A549 (cell line): Measurements from ENCODE around the gene CAPN9. TPM values are rescaled to one million over a fixed set of nuclear protein-coding genes. Genes with fewer than 3 reads are reported as not detected.
"Not testable (repeated sequence)": the region's sequence is repeated elsewhere in the genome, so short reads cannot be mapped to it uniquely, and the experiment has no call there.

Experiments
- ATAC-seq, 2 experiments: fragments of 200-7000 bp in 1 of 2; fragments of >200 bp in 1 of 2; cut with Nextera tagmentation in 1 of 2; cut with Tn5 transposase in 1 of 2; 3 replicates each; pipeline versions ENCODE4 v1.8.0 to v1.9.1; 2018 to 2020; ENCODE audit warnings: mild to moderate bottlenecking in 1 of 2, moderate library complexity in 1 of 2
- CTCF ChIA-PET: fragments of 300-600 bp; sonication (Branson Sonifier 250); formaldehyde crosslinking; extraction: SDS; loops from one replicate; lab custom pipeline; 2021; ENCODE audit warnings: antibody characterized with exemption, inconsistent platforms; lab: Yijun Ruan, JAX
- POLR2A ChIA-PET: fragments of 350-600 bp; formaldehyde crosslinking; extraction: SDS; loops from one replicate; lab custom pipeline; 2021; ENCODE audit warnings: antibody characterized with exemption, inconsistent platforms; lab: Yijun Ruan, JAX
- DNase-seq, 2 experiments: peaks; one replicate each; pipeline versions ENCODE4 v3.0.0 to v3.0.0-alpha.2; 2011 to 2016; ENCODE audit warnings: low read depth in 1 of 2, low spot score in 1 of 2
- FAIRE-seq: peaks from 2 replicates; lab custom pipeline; 2011; peaks lifted over from hg19 to GRCh38; lab: Jason Lieb, UNC
- H3K27ac ChIP-seq, 2 experiments: fragments of >200 bp; sonication (Bioruptor Twin); formaldehyde crosslinking; 3 replicates each; pipeline ENCODE4 v1.5.1; 2016 to 2017
- H3K4me1 ChIP-seq: fragments of >200 bp; sonication (Bioruptor Twin); formaldehyde crosslinking; 3 replicates; pipeline ENCODE4 v1.6.1; 2016
- H3K4me2 ChIP-seq: fragments of >200 bp; sonication (Bioruptor Twin); formaldehyde crosslinking; 3 replicates; pipeline ENCODE4 v1.6.1; 2016
- H3K4me3 ChIP-seq: fragments of >200 bp; sonication (Bioruptor Twin); formaldehyde crosslinking; 3 replicates; pipeline ENCODE4 v1.5.1; 2016
- H3K9me3 ChIP-seq: fragments of >200 bp; sonication (Bioruptor Twin); formaldehyde crosslinking; 3 replicates; pipeline ENCODE4 v1.6.1; 2016
- BHLHE40 ChIP-seq: IDR thresholded peaks from 2 replicates; pipeline ENCODE4 v1.6.1; 2012; ENCODE audit warnings: low read depth, low read length, inconsistent platforms
- CBX2 ChIP-seq: fragments of 200-600 bp; sonication (generic); IDR thresholded peaks from 2 replicates; pipeline ENCODE4 v1.6.1; 2016; ENCODE audit warnings: low read depth, mild to moderate bottlenecking, borderline replicate concordance
- CBX8 ChIP-seq: fragments of 200-600 bp; sonication (generic); IDR thresholded peaks from 2 replicates; pipeline ENCODE4 v1.6.1; 2016
- CHD4 ChIP-seq: fragments of 200-600 bp; sonication (generic); IDR thresholded peaks from 2 replicates; pipeline ENCODE4 v1.6.1; 2016; ENCODE audit warnings: antibody characterized with exemption, mild to moderate bottlenecking, borderline replicate concordance
- FOSB ChIP-seq: fragments of 250-450 bp; sonication (Bioruptor Pico); IDR thresholded peaks from 2 replicates; pipeline ENCODE4 v1.5.0; 2020; ENCODE audit warnings: mild to moderate bottlenecking, moderate library complexity
- FOSL2 ChIP-seq, 2 experiments: fragments of 450-650 bp in 1 of 2; fragments of >200 bp in 1 of 2; sonication (Bioruptor Twin) in 1 of 2; formaldehyde crosslinking; IDR thresholded peaks; 2 replicates each; pipeline versions ENCODE4 v1.5.0 to v1.6.1; 2016 to 2020; ENCODE audit warnings: mild to moderate bottlenecking in 1 of 2, moderate library complexity in 1 of 2
- FOXS1 ChIP-seq: fragments of 250-450 bp; sonication (Bioruptor Pico); IDR thresholded peaks from 2 replicates; pipeline ENCODE4 v1.5.0; 2020; ENCODE audit warnings: mild to moderate bottlenecking, moderate library complexity
- HDAC2 ChIP-seq: fragments of 200-600 bp; sonication (generic); IDR thresholded peaks from 2 replicates; pipeline ENCODE4 v1.6.1; 2016
- HOXA7 ChIP-seq: fragments of 250-450 bp; sonication (Bioruptor Pico); IDR thresholded peaks from 2 replicates; pipeline ENCODE4 v1.5.0; 2020; ENCODE audit warnings: mild to moderate bottlenecking, moderate library complexity
- HOXB13 ChIP-seq: fragments of 250-450 bp; sonication (Bioruptor Pico); IDR thresholded peaks from 2 replicates; pipeline ENCODE4 v1.5.0; 2020; ENCODE audit warnings: low read depth, mild to moderate bottlenecking, moderate library complexity
- KDM5A ChIP-seq: fragments of 200-600 bp; sonication (generic); IDR thresholded peaks from 2 replicates; pipeline ENCODE4 v1.6.1; 2016; ENCODE audit warnings: antibody characterized with exemption, mild to moderate bottlenecking
- MAFK ChIP-seq: fragments of 450-650 bp; IDR thresholded peaks from 2 replicates; pipeline ENCODE4 v1.6.1; 2014; ENCODE audit not compliant: partially characterized antibody
- NR3C1 ChIP-seq: fragments of >200 bp; sonication (Bioruptor Twin); formaldehyde crosslinking; IDR thresholded peaks from 3 replicates; pipeline ENCODE4 v1.6.1; 2017
- POLR2A ChIP-seq: IDR thresholded peaks from 2 replicates; pipeline ENCODE4 v1.6.1; 2012; ENCODE audit warnings: mild to moderate bottlenecking, low read length
- POLR2AphosphoS2 ChIP-seq: conservative IDR thresholded peaks from 2 replicates; pipeline ENCODE4 v1.6.1; 2012; ENCODE audit warnings: low read length, improper control_type of control experiment, inconsistent platforms
- RARB ChIP-seq: fragments of 250-450 bp; sonication (Bioruptor Pico); IDR thresholded peaks from 2 replicates; pipeline ENCODE4 v1.8.0; 2021; ENCODE audit warnings: mild to moderate bottlenecking, moderate library complexity
- RCOR1 ChIP-seq: fragments of 150-350 bp; IDR thresholded peaks from 2 replicates; pipeline ENCODE4 v1.6.1; 2014; ENCODE audit warnings: antibody characterized with exemption, low read length, low read depth
- RNF2 ChIP-seq: fragments of 200-600 bp; sonication (generic); IDR thresholded peaks from 2 replicates; pipeline ENCODE4 v1.6.1; 2016; ENCODE audit warnings: low read depth, mild to moderate bottlenecking, antibody characterized with exemption, moderate library complexity, borderline replicate concordance
- SMC3 ChIP-seq: fragments of >200 bp; sonication (Bioruptor Twin); formaldehyde crosslinking; IDR thresholded peaks from 3 replicates; pipeline ENCODE4 v1.6.1; 2018; ENCODE audit warnings: inconsistent platforms
- TFCP2L1 ChIP-seq: fragments of 250-450 bp; sonication (Bioruptor Pico); IDR thresholded peaks from 2 replicates; pipeline ENCODE4 v1.5.0; 2021; ENCODE audit warnings: mild to moderate bottlenecking
- TP53 ChIP-seq: fragments of 250-450 bp; sonication (Bioruptor Pico); IDR thresholded peaks from 2 replicates; pipeline ENCODE4 v1.5.0; 2021; ENCODE audit warnings: mild to moderate bottlenecking, moderate library complexity
- ZC3H11A ChIP-seq: fragments of 450-650 bp; IDR thresholded peaks from 2 replicates; pipeline ENCODE4 v1.6.1; 2014; ENCODE audit warnings: antibody characterized with exemption, mild to moderate bottlenecking
- ZFP36 ChIP-seq: fragments of 450-650 bp; IDR thresholded peaks from 2 replicates; pipeline ENCODE4 v1.6.1; 2014; ENCODE audit warnings: borderline replicate concordance; ENCODE audit not compliant: partially characterized antibody
- whole genome bisulfite sequencing: methylation state at CpG from one replicate; pipeline ENCODE4 v1.1.6; 2017; ENCODE audit errors: missing lambda C conversion rate; 5-methylcytosine and 5-hydroxymethylcytosine counted together
- polyA plus RNA-seq, 4 experiments: library from polyadenylated mRNA; depleted of rRNA in 3 of 4; stranded (reverse); fragments of >200 nt; fragmentation: RNase III in 1 of 4; extraction: RNeasy Plus Mini Kit Qiagen cat#74134 plus additional on column Dnase treatment in 1 of 4; gene quantifications; 2 replicates in 3 of 4; 3 replicates in 1 of 4; pipeline ENCODE4 v1.2.3, GENCODE V29; 2011 to 2017
- TF ChIP-seq, protein P1 (sequence below): IDR thresholded peaks from 2 replicates; pipeline ENCODE4 v1.6.1; 2012
- TF ChIP-seq, protein P2 (sequence below): fragments of >200 bp; sonication (Bioruptor Twin); formaldehyde crosslinking; IDR thresholded peaks from 2 replicates; pipeline ENCODE4 v1.6.1; 2016
- TF ChIP-seq, protein P3 (sequence below): fragments of 450-650 bp; IDR thresholded peaks from 2 replicates; pipeline ENCODE4 v1.6.1; 2014; ENCODE audit warnings: antibody characterized with exemption
- TF ChIP-seq, protein P4 (sequence below): fragments of 250-450 bp; sonication (Bioruptor Pico); IDR thresholded peaks from 2 replicates; pipeline ENCODE4 v1.5.0; 2021; ENCODE audit warnings: mild to moderate bottlenecking, moderate library complexity, borderline replicate concordance

Gene CAPN9
- polyA plus RNA-seq, 2 of the 4 experiments (the other 2 are of a cell fraction) = not detected

DNA sequence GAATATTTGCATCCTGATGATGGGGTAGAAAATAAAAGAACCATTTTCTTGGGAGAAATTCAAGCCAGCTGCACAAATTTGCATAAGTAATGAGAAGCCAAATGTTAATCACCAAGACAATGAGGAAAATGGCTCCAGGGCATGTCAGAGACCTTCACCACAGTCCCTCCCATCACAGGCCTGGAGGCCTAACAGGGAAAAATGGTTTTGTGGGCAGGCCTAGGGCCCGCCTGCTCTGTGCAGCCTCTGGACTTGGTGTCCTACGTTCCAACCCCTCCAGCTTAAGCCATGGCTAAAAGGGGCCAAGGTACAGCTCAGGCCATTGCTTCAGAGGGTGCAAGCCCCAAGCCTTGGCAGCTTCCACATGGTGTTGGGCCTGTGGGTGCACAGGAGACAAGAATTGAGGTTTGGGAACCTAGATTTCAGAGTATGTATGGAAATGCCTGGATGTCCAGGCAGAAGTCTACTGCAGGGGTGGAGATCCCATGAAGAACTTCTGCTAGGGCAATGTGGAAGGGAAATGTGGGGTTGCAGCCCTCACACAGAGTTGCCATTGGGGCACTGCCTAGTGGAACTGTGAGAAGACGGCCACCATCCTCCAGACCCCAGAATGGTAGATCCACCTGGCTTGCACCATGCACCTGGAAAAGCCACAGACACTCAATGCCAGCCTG, 25.2 kb upstream of the CAPN9 start:
- POLR2A ChIA-PET, H3K4me2 ChIP-seq, H3K4me1 ChIP-seq, H3K9me3 ChIP-seq, H3K27ac ChIP-seq, FAIRE-seq, ATAC-seq, DNase-seq, H3K4me3 ChIP-seq: not testable (repeated sequence)
- 28% methylated on average over 3 of the region's 3 CpGs for WGBS
- CTCF ChIA-PET = interaction anchor here (2.2 kb wide), 1 partner anchor 15 kb away, joined by 6 read pairs; no protein-coding TSS in a partner anchor

DNA sequence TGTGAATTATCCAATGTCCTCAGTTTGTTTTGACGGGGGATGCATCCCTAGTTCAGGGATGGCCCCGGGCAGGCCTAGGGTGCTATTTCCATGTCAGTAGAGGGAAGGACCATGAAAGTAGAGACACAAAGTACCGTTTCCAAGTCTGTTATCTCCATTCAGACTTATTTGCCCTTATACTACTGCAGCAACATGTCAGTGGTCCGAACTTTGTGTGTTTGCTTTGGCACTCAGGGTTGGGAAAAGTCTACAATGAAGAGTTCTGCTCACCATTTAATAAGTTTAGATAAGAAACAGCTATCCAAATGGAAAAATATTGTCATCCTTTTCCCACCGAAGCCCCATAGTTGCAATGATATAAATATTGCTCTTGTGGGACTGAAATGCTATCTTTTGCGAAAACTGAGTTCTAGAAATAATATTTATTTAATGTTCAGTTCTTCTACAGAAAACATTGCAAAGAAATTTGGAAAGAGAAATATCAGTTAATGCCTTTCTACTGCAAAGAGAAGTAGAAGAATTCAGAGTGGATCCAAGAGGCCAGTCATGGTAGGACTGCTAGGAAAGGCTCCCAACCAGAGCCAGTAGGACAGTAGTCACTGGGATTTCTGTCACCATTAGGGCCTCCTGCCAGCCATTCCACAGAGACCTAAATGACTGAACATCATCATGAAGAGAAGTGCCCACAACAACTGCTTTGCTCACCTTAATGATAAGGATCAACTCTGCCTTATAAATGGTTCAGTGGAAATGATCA, 21.8 kb upstream of the CAPN9 start:
- no peak for FAIRE-seq
- no peak for ATAC-seq
- Histone ChIP-seq H3K4me2 (no peak overlapping the region), H3K4me3 (no peak overlapping the region), H3K9me3 (no peaks in the 10 kb centered on the region; the same call in 2 of the 3 replicates), H3K4me1 (no peaks in the 10 kb centered on the region), H3K27ac (no peak overlapping the region)
- CTCF ChIA-PET = interaction anchor here (0.7 kb wide), 1 partner anchor 83 kb away, joined by 3 read pairs; no protein-coding TSS in a partner anchor
- TF ChIP-seq, protein P1, sequence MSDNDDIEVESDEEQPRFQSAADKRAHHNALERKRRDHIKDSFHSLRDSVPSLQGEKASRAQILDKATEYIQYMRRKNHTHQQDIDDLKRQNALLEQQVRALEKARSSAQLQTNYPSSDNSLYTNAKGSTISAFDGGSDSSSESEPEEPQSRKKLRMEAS = no peak
- no peak for TF ChIP-seq ZC3H11A
- no peak for TF ChIP-seq RARB (CRISPR knock-in tag)
- TF ChIP-seq, protein P2, sequence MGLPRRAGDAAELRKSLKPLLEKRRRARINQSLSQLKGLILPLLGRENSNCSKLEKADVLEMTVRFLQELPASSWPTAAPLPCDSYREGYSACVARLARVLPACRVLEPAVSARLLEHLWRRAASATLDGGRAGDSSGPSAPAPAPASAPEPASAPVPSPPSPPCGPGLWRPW = no peak
- TF ChIP-seq, protein P3, sequence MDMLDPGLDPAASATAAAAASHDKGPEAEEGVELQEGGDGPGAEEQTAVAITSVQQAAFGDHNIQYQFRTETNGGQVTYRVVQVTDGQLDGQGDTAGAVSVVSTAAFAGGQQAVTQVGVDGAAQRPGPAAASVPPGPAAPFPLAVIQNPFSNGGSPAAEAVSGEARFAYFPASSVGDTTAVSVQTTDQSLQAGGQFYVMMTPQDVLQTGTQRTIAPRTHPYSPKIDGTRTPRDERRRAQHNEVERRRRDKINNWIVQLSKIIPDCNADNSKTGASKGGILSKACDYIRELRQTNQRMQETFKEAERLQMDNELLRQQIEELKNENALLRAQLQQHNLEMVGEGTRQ = no peak
- no peak for TF ChIP-seq CBX2
- TF ChIP-seq FOXS1 (CRISPR knock-in tag) = no peak
- TF ChIP-seq CBX8 = no peak
- no peak for TF ChIP-seq HOXB13 (CRISPR knock-in tag)
- TF ChIP-seq POLR2AphosphoS2 = no peak
- TF ChIP-seq TP53 (CRISPR knock-in tag) = no peak
- TF ChIP-seq TFCP2L1 (CRISPR knock-in tag) = no peak
- no peak for TF ChIP-seq MAFK
- no peak for TF ChIP-seq FOSL2 (IDR thresholded peaks at IDR 0.05)
- TF ChIP-seq FOSL2 (CRISPR knock-in tag; IDR thresholded peaks at IDR 0.05) = no peak
- no peak for TF ChIP-seq KDM5A
- no peak for TF ChIP-seq POLR2A
- TF ChIP-seq RNF2 = no peak
- no peak for TF ChIP-seq NR3C1
- 30% methylated on average over 6 of the region's 6 CpGs for WGBS
- POLR2A ChIA-PET = no interaction called here
- DNase-seq = no peak

DNA sequence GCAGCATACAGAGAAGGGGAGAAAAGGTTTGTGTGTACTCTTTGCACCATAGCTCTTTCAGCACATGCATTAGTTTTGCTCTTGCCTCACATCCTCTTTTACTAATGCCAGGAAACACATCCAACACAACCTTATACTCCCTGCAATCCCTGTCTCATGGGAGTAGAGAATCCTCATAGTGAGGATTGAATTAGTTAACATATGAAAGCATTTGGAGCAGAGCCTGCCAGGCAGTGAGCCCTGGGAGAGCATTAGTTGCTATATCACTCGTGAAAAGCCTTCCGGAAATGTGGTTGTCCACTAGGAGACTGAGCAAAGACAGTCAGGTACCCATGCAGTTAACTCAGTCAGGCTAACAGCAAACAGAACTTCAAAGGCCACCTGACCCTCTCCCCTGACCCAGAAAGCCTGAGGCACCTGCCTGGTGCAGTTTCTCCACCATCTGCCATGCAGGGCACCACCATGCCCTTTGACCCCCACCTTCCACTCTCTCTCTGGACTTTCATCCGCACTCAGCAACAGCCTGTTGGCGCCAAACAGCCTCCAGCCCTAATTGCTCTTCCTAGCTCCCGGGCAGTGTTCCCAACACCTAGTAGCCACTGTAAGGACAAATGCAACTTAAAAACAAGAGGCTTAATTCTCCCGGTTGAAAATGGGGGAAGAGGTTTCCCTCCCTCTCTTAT, 18.3 kb upstream of the CAPN9 start:
- WGBS = 52% methylated on average over 6 of the region's 6 CpGs
- Histone ChIP-seq H3K9me3 (no peaks in the 10 kb centered on the region), H3K4me2 (no peak overlapping the region)
- TF ChIP-seq TP53 (CRISPR knock-in tag) (no peak), HOXA7 (CRISPR knock-in tag) (no peak), ZC3H11A (no peak), BHLHE40 (no peak), SMC3 (no peak), FOSB (CRISPR knock-in tag) (no peak), HDAC2 (no peak), POLR2AphosphoS2 (no peak), ZFP36 (no peak), CHD4 (no peak), RCOR1 (no peak)
- TF ChIP-seq, protein P4, sequence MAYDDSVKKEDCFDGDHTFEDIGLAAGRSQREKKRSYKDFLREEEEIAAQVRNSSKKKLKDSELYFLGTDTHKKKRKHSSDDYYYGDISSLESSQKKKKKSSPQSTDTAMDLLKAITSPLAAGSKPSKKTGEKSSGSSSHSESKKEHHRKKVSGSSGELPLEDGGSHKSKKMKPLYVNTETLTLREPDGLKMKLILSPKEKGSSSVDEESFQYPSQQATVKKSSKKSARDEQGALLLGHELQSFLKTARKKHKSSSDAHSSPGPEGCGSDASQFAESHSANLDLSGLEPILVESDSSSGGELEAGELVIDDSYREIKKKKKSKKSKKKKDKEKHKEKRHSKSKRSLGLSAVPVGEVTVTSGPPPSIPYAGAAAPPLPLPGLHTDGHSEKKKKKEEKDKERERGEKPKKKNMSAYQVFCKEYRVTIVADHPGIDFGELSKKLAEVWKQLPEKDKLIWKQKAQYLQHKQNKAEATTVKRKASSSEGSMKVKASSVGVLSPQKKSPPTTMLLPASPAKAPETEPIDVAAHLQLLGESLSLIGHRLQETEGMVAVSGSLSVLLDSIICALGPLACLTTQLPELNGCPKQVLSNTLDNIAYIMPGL (CRISPR knock-in tag) = no peak
- TF ChIP-seq, protein P1 = no peak
- TF ChIP-seq, all 56 proteins: peak for 0
- POLR2A ChIA-PET = no interaction called here
- H3K27ac ChIP-seq = no peak overlapping the region
- FAIRE-seq (no peak), DNase-seq (no peak), ATAC-seq (no peak)
- no peak overlapping the region for H3K4me3 ChIP-seq
- H3K4me1 ChIP-seq = no peaks in the 10 kb centered on the region
- CTCF ChIA-PET = interaction anchor here (1.6 kb wide), 1 partner anchor 14 kb away, joined by 3 read pairs; no protein-coding TSS in a partner anchor
